ENCODE data around the gene HMG20B.

HMG20B gene

DNA sequence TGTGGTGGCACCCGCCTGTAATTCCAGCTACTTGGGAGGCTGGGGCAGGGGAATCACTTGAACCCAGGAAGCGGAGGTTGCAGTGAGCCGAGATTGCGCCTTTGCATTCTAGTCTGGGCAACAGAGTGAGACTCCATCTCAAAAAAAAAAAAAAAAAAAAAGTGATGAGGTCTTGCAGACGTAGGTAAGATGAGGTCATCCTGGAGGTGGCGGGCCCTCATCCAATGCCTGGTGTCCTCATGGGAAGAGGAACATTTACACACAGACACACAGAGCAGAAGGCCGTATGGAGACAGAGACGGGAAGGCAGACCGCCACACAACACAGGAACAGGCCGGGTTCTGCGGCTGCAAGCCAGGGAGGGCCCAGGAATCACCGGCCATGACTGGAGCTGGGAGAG is 49.5 kb downstream of the HMG20B start:
- no peak for DNase-seq

DNA sequence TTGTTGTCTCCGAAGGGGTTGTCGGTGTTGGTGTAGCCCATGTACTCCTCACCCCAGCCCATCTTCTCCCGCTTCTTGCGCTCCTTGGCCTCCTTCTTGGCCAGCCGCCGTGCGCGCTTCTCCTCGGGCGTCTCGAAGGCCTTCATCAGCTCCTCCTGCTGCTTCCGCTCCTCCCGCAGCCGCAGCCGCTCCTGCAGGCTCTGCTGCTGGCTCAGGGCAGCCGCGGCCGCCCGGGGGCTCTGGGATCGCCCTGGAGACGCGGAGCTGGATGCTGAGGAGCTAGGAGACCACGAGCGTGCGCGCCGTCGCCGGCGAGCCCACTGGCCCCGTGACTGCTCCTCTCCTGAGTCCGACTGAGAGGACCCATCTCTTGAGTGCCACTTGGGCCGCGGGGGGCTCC is 51.0 kb downstream of the HMG20B start:
- no peak for DNase-seq

- DNase-seq: no peak
These were observed 53.3 kb downstream of the HMG20B start for GRCh38 chr19:3625996-3626472.

- DNase-seq: peak; percentile 98
These were observed 54.0 kb downstream of the HMG20B start, which contains the start of gene CACTIN for GRCh38 chr19:3626473-3627350. TSS of gene CACTIN (minus strand) at chr19:3626790. CDS start at chr19:3626762, 28 bp downstream.

GRCh38 chr19:3627351-3627723 is 54.6 kb downstream of the HMG20B start:
- no peak for DNase-seq
